GM19467 (cell line): ENCODE measurements around the gene SPATA31C1.
"Not testable (repeated sequence)": the region's sequence is repeated elsewhere in the genome, so short reads cannot be mapped to it uniquely, and the experiment has no call there.

Experiments
- ATAC-seq: cut with Tn5 transposase; IDR thresholded peaks from one replicate; pipeline ENCODE4 v1.9.1; 2021; ENCODE audit warnings: mild to moderate bottlenecking, moderate library complexity; ENCODE audit not compliant: unreplicated experiment

The SPATA31C1 gene

DNA sequence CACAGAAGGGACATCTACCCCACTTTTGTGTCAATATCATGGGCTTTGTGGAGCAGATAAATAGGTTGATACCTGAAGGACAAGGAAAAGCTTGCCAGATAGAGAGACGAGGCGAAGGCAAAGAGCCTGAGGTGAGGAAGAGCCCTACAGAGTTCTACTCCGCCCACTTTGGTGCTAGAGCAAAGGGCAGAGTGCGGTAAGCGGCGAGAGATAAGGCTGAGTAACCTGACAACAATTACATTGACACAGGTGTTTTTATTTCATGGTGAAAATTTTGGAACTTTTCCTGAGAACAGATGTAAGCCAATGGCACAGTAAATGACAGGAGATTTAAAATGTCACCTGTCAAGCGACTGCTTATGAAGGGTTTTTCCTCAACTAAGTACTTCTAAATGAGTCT lies 16.7 kb downstream of the SPATA31C1 start:
- ATAC-seq: not testable (repeated sequence)

DNA sequence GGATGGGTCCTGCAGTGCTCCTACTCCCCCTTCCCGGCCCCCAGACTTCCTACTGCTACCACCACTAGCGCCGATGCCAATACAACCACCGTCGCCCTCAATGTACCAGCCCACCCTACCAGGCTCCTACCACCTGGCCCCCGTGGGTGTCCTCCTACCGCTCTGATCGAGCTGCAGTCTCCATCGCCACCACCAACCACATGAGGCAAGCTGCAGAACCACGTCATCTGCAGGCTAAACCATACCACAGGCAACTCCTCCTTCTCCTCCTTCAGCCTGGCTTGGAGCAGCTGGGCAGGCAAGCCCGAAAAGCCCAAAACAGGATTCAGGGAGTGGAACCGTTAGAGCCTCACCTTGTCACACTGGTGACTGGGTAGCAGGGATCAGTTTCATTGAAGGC lies 19.6 kb downstream of the SPATA31C1 start:
- ATAC-seq: not testable (repeated sequence)

DNA sequence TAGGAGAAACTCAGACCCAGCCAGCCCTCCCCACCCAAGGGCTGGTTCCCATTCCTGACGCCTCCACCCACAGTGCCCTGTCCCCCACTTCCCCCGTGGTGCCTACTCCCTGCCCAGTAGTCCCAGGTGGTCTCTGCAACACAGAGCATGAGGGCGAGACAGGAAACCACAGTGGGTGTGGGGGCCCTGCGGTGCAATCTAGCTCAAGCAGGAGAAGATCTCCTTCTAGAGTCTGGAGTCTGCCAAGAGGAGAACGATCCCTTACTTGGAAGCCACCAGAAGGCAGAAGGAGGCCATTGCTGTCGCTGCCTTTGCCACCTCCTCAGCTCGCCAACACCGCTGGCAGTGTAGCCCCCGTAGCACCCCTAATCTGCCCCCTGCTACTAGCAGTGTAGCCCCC lies 20.2 kb downstream of the SPATA31C1 start:
- ATAC-seq: not testable (repeated sequence)

DNA sequence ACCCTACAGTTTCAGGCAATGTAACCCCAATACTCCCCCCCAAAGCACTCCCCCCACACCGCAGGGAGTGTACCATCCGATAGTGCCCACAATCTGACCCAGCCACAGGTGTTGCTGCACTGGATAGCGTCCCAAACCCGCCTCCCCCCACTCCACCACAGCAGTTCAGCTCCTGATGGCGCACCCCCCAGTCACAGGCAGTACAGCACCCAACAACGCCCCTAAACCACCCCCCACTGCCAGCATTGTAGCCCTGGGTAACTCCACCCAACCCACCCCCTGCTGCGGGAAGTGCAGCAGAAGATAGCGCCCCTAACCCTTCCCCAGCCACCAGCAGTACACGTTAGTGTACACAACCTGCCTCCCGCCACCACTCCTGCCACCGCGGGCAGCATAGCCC lies 20.6 kb downstream of the SPATA31C1 start:
- ATAC-seq: not testable (repeated sequence)

DNA sequence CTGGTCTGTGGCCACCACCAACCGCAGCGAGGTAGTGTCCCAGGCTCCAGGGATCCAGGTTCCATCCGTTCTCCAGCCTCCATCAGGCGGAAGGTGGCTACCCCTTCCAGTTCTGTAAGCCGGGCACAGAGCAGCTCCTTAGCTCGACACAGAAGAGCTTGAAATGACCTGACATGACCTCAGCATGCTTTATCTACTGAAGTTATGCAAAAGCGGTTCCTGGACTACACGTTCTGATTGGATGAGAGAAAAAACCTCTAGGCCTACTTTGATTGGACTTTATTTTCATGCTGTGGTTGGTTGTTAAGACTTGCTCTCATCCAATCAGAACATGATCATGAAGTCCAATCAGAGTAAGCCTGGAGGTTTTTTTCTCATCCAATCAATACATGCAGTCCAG lies 21.3 kb downstream of the SPATA31C1 start:
- not testable (repeated sequence) for ATAC-seq

DNA sequence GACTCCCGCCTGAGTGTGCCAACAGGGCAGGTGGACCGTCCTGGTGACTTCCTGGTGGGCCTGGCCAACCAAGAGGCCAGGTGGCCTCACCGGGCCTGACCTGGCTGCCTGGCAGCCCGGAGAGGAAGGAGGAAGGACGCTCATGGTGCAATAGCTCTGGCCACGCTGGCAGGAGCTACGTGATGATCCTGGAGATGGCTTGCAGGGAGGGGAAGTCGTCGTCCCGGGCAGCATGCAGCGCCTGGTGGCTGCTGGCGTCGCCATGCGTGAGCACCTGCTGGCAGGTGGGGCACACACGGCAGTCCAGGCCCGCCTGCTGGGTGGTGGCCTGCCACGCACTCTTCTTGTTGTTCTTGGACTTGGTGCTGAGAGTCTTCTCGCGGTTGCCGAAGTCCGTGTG lies 26.3 kb downstream of the SPATA31C1 start:
- ATAC-seq: no peak

DNA sequence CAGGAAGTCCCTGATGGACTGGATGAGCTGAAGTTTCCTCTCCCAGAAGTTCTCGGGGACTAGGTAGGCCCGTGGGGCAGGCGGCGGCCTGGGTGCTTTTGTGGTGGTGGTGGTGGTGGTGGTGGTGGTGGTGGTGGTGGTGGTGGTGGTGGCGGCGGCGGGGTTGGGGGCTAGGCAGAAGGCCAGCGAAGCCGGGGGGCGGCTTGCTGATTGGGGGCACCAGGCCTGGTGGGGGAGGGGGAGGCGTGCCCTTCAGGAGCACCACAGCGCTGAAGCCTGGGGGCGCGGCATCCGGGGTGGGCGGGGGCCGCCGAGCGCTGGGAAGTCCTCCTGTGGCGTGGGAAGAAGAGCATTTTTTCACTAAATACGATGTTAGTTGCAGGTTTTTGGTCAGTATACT lies 26.9 kb downstream of the SPATA31C1 start:
- no peak for ATAC-seq

DNA sequence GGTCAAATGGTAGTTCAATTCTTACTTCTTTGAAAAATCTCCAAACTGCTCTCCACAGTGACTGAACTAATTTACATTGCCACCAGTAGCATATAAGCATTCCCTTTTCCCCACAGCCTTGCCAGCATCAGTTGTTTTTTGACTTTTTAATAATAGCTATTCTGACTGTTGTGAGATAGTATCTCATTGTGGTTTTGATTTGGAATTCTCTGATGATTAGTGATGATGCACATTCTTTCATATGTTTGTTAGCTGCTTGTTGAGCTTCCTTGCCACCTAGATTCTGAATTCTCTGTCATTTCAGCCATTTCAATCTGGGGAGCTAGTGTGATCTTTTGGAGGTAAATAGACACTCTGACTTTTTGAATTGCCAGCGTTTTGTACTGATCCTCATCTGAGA lies 32.5 kb downstream of the SPATA31C1 start:
- ATAC-seq: no peak

DNA sequence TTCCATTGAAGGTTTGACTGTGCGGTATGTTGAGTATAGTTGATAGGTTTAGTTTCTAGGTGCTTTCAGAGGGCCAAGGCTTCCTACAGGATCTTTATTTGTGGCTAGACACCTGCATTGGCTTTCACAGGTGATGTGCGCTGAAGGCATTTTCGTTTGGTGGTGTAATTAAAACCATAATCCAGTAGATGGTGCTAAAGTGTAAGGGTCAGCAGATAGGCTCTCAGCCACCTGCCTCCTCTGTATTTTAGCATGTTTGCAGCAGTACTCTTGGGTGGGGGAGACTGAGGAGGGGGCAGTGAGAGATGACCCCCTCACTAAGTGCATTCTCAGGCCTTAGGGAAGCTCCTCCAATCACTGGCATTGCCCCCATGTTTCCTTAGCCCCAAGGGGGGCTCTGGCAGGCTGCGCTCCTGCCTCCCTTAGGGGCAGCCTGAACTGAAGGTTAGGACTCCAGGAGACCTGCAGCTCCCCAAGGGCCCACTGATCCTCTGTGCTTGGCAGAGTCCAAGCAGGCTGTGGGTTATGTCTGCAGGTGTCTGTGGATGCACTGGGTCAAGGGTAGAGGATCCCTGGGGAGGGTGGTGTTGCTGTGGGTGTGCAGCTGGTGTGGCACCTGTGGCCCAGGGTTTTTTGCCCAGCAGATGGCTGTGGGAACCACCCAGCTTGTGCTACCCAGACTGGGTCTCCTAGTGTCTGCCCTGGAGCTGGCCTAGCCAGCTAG lies 33.2 kb downstream of the SPATA31C1 start:
- ATAC-seq: no peak

DNA sequence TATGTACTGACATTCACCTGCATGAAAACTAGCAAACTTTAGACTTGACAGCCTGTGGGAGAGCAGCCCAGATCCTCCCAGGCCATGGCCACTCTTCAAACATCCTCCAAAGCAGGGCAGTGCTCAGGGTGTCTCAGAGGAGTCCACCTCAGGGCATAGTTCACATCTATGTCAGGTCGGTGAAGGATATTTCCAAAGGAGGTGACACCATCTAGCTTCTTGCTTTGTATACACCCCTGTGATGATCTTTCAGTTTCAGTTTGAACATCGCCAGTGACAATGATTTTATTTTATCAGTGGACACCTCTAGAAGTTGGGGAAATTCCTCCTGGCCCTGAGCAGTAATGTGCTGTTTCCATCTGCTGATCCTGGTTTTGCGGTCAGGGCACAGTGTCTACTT lies 36.5 kb downstream of the SPATA31C1 start:
- ATAC-seq: no peak

DNA sequence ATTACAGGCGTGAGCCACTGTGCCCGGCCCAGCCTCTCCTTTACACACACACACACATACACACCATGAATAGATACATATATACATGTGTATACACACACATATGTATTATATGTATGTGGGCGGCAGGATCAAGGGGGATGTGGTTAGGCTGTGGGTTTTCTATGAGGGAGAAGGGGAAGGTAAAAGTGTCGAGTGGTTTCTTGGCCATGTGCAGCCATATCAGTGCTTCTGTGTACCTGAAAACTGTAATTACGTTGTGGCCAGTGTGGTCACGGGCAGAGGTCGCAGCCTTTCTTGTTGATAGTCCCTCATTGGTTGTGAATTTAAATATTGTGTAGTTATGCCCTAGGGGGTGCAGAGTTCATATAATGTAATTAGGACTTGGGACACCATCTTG lies 40.1 kb downstream of the SPATA31C1 start:
- no peak for ATAC-seq

DNA sequence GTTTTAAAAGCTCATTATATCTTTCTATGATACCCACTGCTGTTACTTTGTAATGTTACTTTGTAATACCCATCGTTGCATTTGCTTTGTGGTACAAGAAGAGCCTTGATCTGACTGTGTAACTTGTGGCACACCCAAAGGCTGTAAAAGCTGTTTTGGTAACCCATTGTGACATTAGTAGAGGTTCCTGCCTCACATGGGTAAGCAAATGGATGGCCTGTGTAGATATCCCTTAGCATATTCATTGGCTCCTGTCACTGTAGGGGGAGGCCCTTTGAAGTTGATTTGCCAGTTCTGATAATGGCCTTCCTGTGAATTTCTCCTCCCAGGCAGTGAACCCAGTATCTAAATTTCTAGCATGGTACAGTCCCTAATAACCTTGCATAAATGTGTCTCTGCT lies 40.8 kb downstream of the SPATA31C1 start:
- no peak for ATAC-seq

DNA sequence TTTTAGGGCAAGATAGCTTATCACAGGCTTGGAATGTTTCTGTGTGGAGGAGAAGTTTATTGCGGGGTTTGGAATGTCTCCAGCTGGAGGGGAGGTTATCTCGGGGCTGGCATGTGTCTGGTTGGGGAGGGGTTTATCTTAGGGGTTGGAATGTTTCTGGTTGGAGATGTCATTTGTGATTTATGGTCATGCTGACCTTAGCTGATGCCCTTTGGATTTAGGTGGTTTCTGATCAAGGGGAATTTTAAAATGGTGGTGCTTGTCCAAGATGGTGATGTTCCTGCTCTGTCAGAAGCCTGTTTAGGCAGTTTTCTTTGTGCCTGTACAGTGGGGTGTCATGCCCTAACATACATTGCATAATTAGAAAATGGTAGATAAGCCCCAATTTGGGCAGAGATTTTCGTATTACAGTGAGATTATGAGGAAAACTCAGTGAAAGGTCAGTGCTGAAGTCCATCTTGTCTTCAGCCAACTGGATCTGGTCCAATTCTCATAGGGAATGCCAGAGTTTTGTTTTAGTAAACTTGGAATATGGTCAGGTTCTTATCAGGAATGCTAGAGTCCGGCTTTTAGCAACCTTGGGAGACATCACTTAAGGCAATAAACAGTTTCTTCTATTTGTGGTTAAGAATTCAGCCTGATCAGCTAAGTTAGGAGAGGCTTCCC lies 42.3 kb downstream of the SPATA31C1 start:
- no peak for ATAC-seq

DNA sequence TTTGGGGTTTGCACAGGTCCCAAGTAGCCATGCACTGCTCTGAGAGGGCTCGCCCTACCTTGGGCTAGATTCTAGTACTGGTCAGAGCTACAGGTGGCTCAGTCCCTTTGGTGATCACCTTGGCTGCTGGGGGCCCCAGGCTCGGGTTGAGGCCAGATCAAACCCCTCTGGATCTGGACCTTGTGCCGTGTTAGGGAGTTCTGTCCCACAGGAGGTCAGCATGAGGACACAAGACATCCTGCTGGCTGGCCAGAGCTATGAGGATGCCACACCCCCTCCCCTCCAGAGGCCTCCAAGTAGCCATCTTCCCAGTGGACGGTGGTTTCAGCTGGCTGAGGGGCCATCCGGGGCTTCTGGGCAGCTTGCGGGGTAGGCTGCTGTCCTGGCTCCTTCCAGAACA lies 46.0 kb downstream of the SPATA31C1 start:
- ATAC-seq: no peak

DNA sequence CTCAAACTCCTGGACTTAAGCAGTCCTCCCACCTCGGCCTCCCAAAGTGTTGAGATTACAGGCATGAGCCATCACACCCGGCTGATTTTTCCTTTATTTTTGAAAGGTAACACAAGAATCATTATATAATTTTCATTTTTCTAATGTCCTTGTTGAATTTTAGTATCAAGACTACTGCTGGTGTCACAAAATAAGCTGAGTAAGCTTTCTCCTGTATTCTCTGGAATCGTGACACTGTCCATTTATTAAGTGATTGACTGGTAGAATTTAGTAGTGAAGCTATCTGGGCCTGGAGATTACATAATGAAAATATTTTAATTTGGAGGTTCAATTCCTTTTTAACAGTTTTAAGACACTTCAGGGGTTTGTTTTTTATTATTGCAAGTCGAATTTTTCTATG lies 47.1 kb downstream of the SPATA31C1 start:
- no peak for ATAC-seq

DNA sequence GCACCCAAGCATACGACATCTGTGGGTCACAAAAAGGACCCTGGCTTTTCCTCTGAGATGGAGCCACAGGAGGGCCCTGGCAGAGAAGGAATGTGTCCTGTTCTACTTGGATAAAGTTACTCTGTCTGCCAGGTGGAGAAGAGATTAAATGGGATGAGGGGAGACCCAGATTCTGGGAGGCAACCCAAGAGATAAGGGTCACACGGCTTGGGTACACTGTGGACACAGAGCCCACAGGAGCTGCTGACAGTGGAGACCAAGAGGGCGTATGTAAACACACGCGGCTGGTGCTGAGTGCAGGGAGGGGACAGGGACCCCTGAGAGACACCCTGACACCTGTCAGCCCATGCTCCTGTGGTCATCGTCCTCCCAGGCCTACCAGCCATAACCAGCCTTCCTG lies 50.4 kb downstream of the SPATA31C1 start:
- ATAC-seq: no peak

DNA sequence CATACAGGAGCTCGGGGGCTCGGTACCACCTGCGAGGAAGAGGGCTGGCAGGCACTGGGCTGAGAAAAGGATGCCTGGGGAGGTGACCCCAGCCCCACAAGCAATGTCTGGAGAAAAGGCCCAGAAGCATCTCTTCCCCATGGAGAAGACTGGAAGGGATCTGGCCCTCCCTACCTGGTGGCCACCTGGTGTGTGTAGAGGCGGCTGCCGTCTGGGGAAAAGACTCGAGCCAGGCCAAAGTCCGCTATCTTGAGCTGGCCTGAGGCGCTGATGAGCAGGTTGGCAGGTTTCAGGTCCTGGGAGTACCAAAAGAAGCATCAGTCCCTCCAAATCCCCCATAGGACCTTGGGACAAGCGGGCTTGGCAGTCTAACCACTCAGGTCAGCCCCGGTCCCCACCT lies 52.8 kb downstream of the SPATA31C1 start:
- no peak for ATAC-seq

DNA sequence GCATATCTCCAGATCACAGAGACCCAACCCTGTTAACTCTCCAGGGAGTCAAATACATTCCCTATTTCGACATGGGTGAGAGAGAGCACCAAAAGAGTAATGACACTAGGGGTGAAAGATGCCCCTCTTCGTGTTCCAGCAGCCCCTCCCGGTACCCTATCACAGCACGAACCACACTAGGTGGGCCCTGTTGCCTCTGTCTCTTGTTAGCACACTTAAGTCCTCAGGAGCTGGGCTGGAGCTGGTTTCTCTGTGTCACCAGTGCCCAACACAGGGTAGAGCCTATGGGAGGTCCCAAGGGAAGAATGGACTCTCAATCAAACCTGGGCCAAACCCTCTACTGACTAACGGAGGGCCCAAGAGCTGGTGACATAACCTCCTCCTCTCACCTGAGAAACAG lies 55.4 kb downstream of the SPATA31C1 start:
- ATAC-seq: no peak
